ENCODE results near the gene NISCH. TPM values are rescaled to one million over a fixed set of nuclear protein-coding genes. Genes with fewer than 3 reads are reported as not detected.
A peak's percentile ranks its signal among the peaks of the same experiment; 100 is the strongest.

The NISCH gene
- polyA plus RNA-seq, 3 donors: 9.7 to 106 (median 13.1) TPM

- Mint-ChIP-seq H3K4me1 (peaks cover 45% of the 10 kb centered on the region), H3K9me3 (peaks cover 0 to 3% (median 0%) of the 10 kb centered on the region in 7 donors), H3K4me3 (no peak overlapping the region), H3K36me3 (no peaks in the 10 kb centered on the region), H3K27me3 (ENCODE audit: low read depth in 3 of 3) (peaks cover 2 to 10% (median 6%) of the 10 kb centered on the region in 3 donors), H3K27ac (peak overlapping the region in 1 of 7 donors; percentile 26)
- Histone ChIP-seq H3K27ac (ENCODE audit: low read depth in 1 of 2, low read length in 2 of 2) (no peak overlapping the region), H3K9me3 (replicated peaks in 1 of 2; ENCODE audit: control insufficient read depth in 1 of 2, insufficient read depth in 1 of 2, low read length in 2 of 2) (no peaks in the 10 kb centered on the region), H3K27me3 (ENCODE audit: control insufficient read depth in 2 of 2, insufficient read depth in 2 of 2, low read length in 2 of 2) (no peaks in the 10 kb centered on the region), H3K4me3 (replicated peaks in 1 of 3; ENCODE audit: low read depth in 2 of 3, low read length in 3 of 3) (no peak overlapping the region), H2AFZ (ENCODE audit: insufficient read depth, low read depth, low read length, poor library complexity, severe bottlenecking) (no peak overlapping the region), H3K4me1 (ENCODE audit: control insufficient read depth in 1 of 2, insufficient read depth in 2 of 2, low read length in 2 of 2) (peaks cover 36 to 43% of the 10 kb centered on the region in 2 donors), H3K9ac (ENCODE audit: insufficient read depth, low read length, poor library complexity, severe bottlenecking) (no peak overlapping the region), H3K36me3 (replicated peaks in 1 of 2; ENCODE audit: control insufficient read depth in 1 of 2, insufficient read depth in 2 of 2, low read length in 2 of 2) (no peaks in the 10 kb centered on the region), H3K79me2 (ENCODE audit: insufficient read depth, low read length) (no peaks in the 10 kb centered on the region), H3K4me2 (replicated peaks; ENCODE audit: extremely low read depth, low read length, poor library complexity, severe bottlenecking) (no peak overlapping the region), H4K20me1 (ENCODE audit: insufficient read depth, low read length) (no peaks in the 10 kb centered on the region)
- 100% methylated on average over 5 of the region's 10 CpGs for WGBS (ENCODE audit: insufficient coverage)
- TF ChIP-seq CTCF (IDR thresholded peaks at IDR 0.05): no peak
- intact Hi-C loops (cut with micrococcal nuclease): no loop called here
- DNase-seq: no peak
These were observed 21.9 kb upstream of the NISCH start for GRCh38 chr3:52433328-52433995.

- Histone ChIP-seq H4K20me1 (ENCODE audit: insufficient read depth, low read length) (no peaks in the 10 kb centered on the region), H3K9me3 (replicated peaks in 1 of 2; ENCODE audit: control insufficient read depth in 1 of 2, insufficient read depth in 1 of 2, low read length in 2 of 2) (no peaks in the 10 kb centered on the region), H3K36me3 (replicated peaks in 1 of 2; ENCODE audit: control insufficient read depth in 1 of 2, insufficient read depth in 2 of 2, low read length in 2 of 2) (no peaks in the 10 kb centered on the region), H3K9ac (ENCODE audit: insufficient read depth, low read length, poor library complexity, severe bottlenecking) (no peak overlapping the region), H3K79me2 (ENCODE audit: insufficient read depth, low read length) (no peaks in the 10 kb centered on the region), H3K4me2 (replicated peaks; ENCODE audit: extremely low read depth, low read length, poor library complexity, severe bottlenecking) (no peak overlapping the region), H2AFZ (ENCODE audit: insufficient read depth, low read depth, low read length, poor library complexity, severe bottlenecking) (no peak overlapping the region), H3K27ac (ENCODE audit: low read depth in 1 of 2, low read length in 2 of 2) (no peak overlapping the region), H3K4me1 (ENCODE audit: control insufficient read depth in 1 of 2, insufficient read depth in 2 of 2, low read length in 2 of 2) (peaks cover 36 to 39% of the 10 kb centered on the region in 2 donors), H3K4me3 (replicated peaks in 1 of 3; ENCODE audit: low read depth in 2 of 3, low read length in 3 of 3) (no peak overlapping the region), H3K27me3 (ENCODE audit: control insufficient read depth in 2 of 2, insufficient read depth in 2 of 2, low read length in 2 of 2) (no peaks in the 10 kb centered on the region)
- Mint-ChIP-seq H3K36me3 (no peaks in the 10 kb centered on the region), H3K4me1 (peaks cover 41% of the 10 kb centered on the region), H3K27ac (no peak overlapping the region), H3K9me3 (peaks cover 0 to 3% (median 0%) of the 10 kb centered on the region in 7 donors), H3K27me3 (ENCODE audit: low read depth in 3 of 3) (peaks cover 2 to 9% (median 6%) of the 10 kb centered on the region in 3 donors), H3K4me3 (peak overlapping the region in 1 of 2 donors; percentile 26)
- no peak for DNase-seq
- 97% methylated on average over 6 of the region's 6 CpGs for WGBS (ENCODE audit: insufficient coverage)
- intact Hi-C loops (cut with micrococcal nuclease): no loop called here
- no peak for TF ChIP-seq CTCF (IDR thresholded peaks at IDR 0.05)
These were observed 21.4 kb upstream of the NISCH start for GRCh38 chr3:52433996-52434479.

All from CD14-positive monocyte (primary cell).